ENCODE measurements around the gene CCNL2. TPM values are rescaled to one million over a fixed set of nuclear protein-coding genes. Genes with fewer than 3 reads are reported as not detected.
"Not testable (repeated sequence)": the region's sequence is repeated elsewhere in the genome, so short reads cannot be mapped to it uniquely, and the experiment has no call there.

The CCNL2 gene
- polyA plus RNA-seq, 2 of the 4 experiments (the other 2 are of a cell fraction), result 85.5 to 111 TPM

- H3K27ac ChIP-seq, result no peak overlapping the region
- ATAC-seq (no peak), FAIRE-seq (no peak), DNase-seq (ENCODE audit: low read depth in 1 of 2, low spot score in 1 of 2) (no peak)
- WGBS (ENCODE audit: missing lambda C conversion rate), result 93% methylated on average over 12 of the region's 12 CpGs
- no peaks in the 10 kb centered on the region for H3K9me3 ChIP-seq
- H3K4me2 ChIP-seq, result no peak overlapping the region
- TF ChIP-seq PHF8 (IDR thresholded peaks at IDR 0.05; ENCODE audit: borderline replicate concordance, low read depth) (no peak), BCL3 (IDR thresholded peaks at IDR 0.05) (no peak), JUNB (IDR thresholded peaks at IDR 0.05) (no peak), HEYL (CRISPR knock-in tag; IDR thresholded peaks at IDR 0.05) (no peak), ZNF302 (CRISPR knock-in tag; IDR thresholded peaks at IDR 0.05) (no peak), MAX (IDR thresholded peaks at IDR 0.05) (no peak), EHMT2 (IDR thresholded peaks at IDR 0.05; ENCODE audit: low read depth) (no peak)
- POLR2A ChIA-PET, result no interaction called here
- CTCF ChIA-PET, result interaction anchor here (2.1 to 2.7 kb wide), 2 partner anchors 8 to 11 kb away, joined by 9 to 13 read pairs; partner anchors contain the start of gene CCNL2
- H3K4me1 ChIP-seq, result no peaks in the 10 kb centered on the region
- no peak overlapping the region for H3K4me3 ChIP-seq
Measured at GRCh38 chr1:1390675-1391074, 8.5 kb downstream of the CCNL2 start.

GRCh38 chr1:1388078-1388472 lies 11.1 kb downstream of the CCNL2 start:
- Histone ChIP-seq H3K4me1 (no peaks in the 10 kb centered on the region), H3K9me3 (no peaks in the 10 kb centered on the region), H3K4me3 (no peak overlapping the region), H3K27ac (no peak overlapping the region), H3K4me2 (no peak overlapping the region)
- CTCF ChIA-PET, result interaction anchor here (1.0 to 2.7 kb wide), 3 partner anchors 11 to 40 kb away, joined by 3 to 17 read pairs (median 8); partner anchors contain the start of gene CCNL2
- TF ChIP-seq JUN (IDR thresholded peaks at IDR 0.05) (no peak), HOXB13 (CRISPR knock-in tag; IDR thresholded peaks at IDR 0.05; ENCODE audit: low read depth) (no peak), EHMT2 (IDR thresholded peaks at IDR 0.05; ENCODE audit: low read depth) (no peak)
- FAIRE-seq (no peak), ATAC-seq (no peak), DNase-seq (ENCODE audit: low read depth in 1 of 2, low spot score in 1 of 2) (no peak)
- WGBS (ENCODE audit: missing lambda C conversion rate), result 95% methylated on average over 16 of the region's 16 CpGs
- POLR2A ChIA-PET, result interaction anchor here (1.2 kb wide), 1 partner anchor 11 kb away, joined by 3 read pairs; the partner anchor contains the start of gene CCNL2

GRCh38 chr1:1387098-1388077 lies 11.7 kb downstream of the CCNL2 start:
- WGBS (ENCODE audit: missing lambda C conversion rate), result 95% methylated on average over 39 of the region's 50 CpGs
- Histone ChIP-seq H3K4me2 (no peak overlapping the region), H3K4me1 (no peaks in the 10 kb centered on the region), H3K27ac (no peak overlapping the region), H3K9me3 (no peaks in the 10 kb centered on the region), H3K4me3 (no peak overlapping the region)
- ChIA-PET POLR2A (interaction anchor here (1.2 kb wide), 1 partner anchor 12 kb away, joined by 3 read pairs; the partner anchor contains the start of gene CCNL2), CTCF (interaction anchor here (1.0 to 2.7 kb wide), 5 partner anchors 12 to 118 kb away, joined by 3 to 17 read pairs (median 3); partner anchors contain the start of gene CCNL2)
- no peak for FAIRE-seq
- TF ChIP-seq HOXB13 (CRISPR knock-in tag; IDR thresholded peaks at IDR 0.05; ENCODE audit: low read depth), result no peak
- ATAC-seq, result no peak
- no peak for DNase-seq (ENCODE audit: low read depth in 1 of 2, low spot score in 1 of 2)

- POLR2A ChIA-PET, result interaction anchor here (0.9 kb wide), 1 partner anchor 13 kb away, joined by 4 read pairs; the partner anchor contains the start of gene CCNL2
- no peaks in the 10 kb centered on the region for H3K4me1 ChIP-seq
- H3K27ac ChIP-seq, result no peak overlapping the region
- no peak overlapping the region for H3K4me2 ChIP-seq
- ATAC-seq (no peak), DNase-seq (ENCODE audit: low read depth in 1 of 2, low spot score in 1 of 2) (no peak), FAIRE-seq (no peak)
- TF ChIP-seq RAD21 (conservative IDR thresholded peaks at IDR 0.05 in 1 of 2, IDR thresholded peaks at IDR 0.05 in 1 of 2) (no peak), ESRRA (IDR thresholded peaks at IDR 0.05; ENCODE audit: borderline replicate concordance, low read length) (no peak), EHMT2 (IDR thresholded peaks at IDR 0.05; ENCODE audit: low read depth) (no peak), HOXA7 (CRISPR knock-in tag; IDR thresholded peaks at IDR 0.05) (no peak)
- WGBS (ENCODE audit: missing lambda C conversion rate), result 87% methylated on average over 5 of the region's 8 CpGs
- CTCF ChIA-PET, result interaction anchor here (1.0 kb wide), 2 partner anchors 16 to 119 kb away, joined by 3 read pairs; no protein-coding TSS in a partner anchor
- no peak overlapping the region for H3K4me3 ChIP-seq
- H3K9me3 ChIP-seq, result no peaks in the 10 kb centered on the region
Measured at GRCh38 chr1:1385931-1386330, 13.2 kb downstream of the CCNL2 start.

GRCh38 chr1:1385339-1385738 lies 13.8 kb downstream of the CCNL2 start:
- H3K9me3 ChIP-seq; H3K4me3 ChIP-seq; FAIRE-seq; H3K27ac ChIP-seq; H3K4me2 ChIP-seq; DNase-seq (ENCODE audit: low read depth in 1 of 2, low spot score in 1 of 2); H3K4me1 ChIP-seq; ATAC-seq: not testable (repeated sequence)
- ChIA-PET CTCF (interaction anchor here (3.1 kb wide), 1 partner anchor 13 kb away, joined by 9 read pairs; no protein-coding TSS in a partner anchor), POLR2A (interaction anchor here (0.9 to 1.0 kb wide), 2 partner anchors 10 to 14 kb away, joined by 4 read pairs; partner anchors contain the start of genes AURKAIP1 and CCNL2)
- WGBS (ENCODE audit: missing lambda C conversion rate), result 99% methylated on average over 14 of the region's 29 CpGs
